Keratinocyte (primary cell): ENCODE measurements around the gene SLC1A5. TPM values are rescaled to one million over a fixed set of nuclear protein-coding genes. Genes with fewer than 3 reads are reported as not detected.
A peak's percentile ranks its signal among the peaks of the same experiment; 100 is the strongest.

Experiments used
- DNase-seq: peaks from one replicate; pipeline ENCODE4 v3.0.0-alpha.2; 2011; ENCODE audit warnings: low read depth, missing footprints, low spot score
- FAIRE-seq: peaks from 2 replicates; lab custom pipeline; 2011; peaks lifted over from hg19 to GRCh38; lab: Jason Lieb, UNC
- H2AFZ ChIP-seq: 2 replicates; pipeline ENCODE4 v1.6.0; 2012; ENCODE audit warnings: low read length, control low read depth, inconsistent platforms; ENCODE audit not compliant: control insufficient read depth
- H3K27ac ChIP-seq: 2 replicates; pipeline ENCODE4 v1.5.1; 2011; ENCODE audit warnings: low read length; ENCODE audit not compliant: control insufficient read depth, insufficient read depth
- H3K27me3 ChIP-seq: 3 replicates; pipeline ENCODE4 v1.6.0; 2011; ENCODE audit warnings: low read length; ENCODE audit not compliant: control insufficient read depth, insufficient read depth; ENCODE audit errors: extremely low read depth
- H3K36me3 ChIP-seq, 2 experiments: 2 replicates in 1 of 2; 3 replicates in 1 of 2; pipeline ENCODE4 v1.5.1; 2011; ENCODE audit warnings: low read length in 2 of 2, mild to moderate bottlenecking in 1 of 2; ENCODE audit not compliant: control insufficient read depth in 2 of 2, insufficient read depth in 2 of 2; ENCODE audit errors: extremely low read depth in 1 of 2
- H3K4me1 ChIP-seq: 3 replicates; pipeline ENCODE4 v1.5.1; 2011; ENCODE audit warnings: low read length; ENCODE audit not compliant: control insufficient read depth, insufficient read depth; ENCODE audit errors: extremely low read depth
- H3K4me2 ChIP-seq: 3 replicates; pipeline ENCODE4 v1.6.0; 2011; ENCODE audit warnings: low read depth, low read length; ENCODE audit not compliant: control insufficient read depth, insufficient read depth; ENCODE audit errors: extremely low read depth
- H3K4me3 ChIP-seq, 3 experiments: fragments of 200-600 bp in 1 of 3; sonication (generic) in 1 of 3; 2 replicates in 2 of 3; 3 replicates in 1 of 3; pipeline ENCODE4 v1.5.1; 2011 to 2016; ENCODE audit warnings: low read length in 3 of 3, mild to moderate bottlenecking in 3 of 3, control low read depth in 2 of 3, inconsistent platforms in 1 of 3, low read depth in 1 of 3, mixed read lengths in 1 of 3, mixed run types in 1 of 3, moderate library complexity in 1 of 3; ENCODE audit not compliant: control insufficient read depth in 2 of 3, insufficient read depth in 2 of 3; ENCODE audit errors: extremely low read depth in 1 of 3
- H3K79me2 ChIP-seq: 2 replicates; pipeline ENCODE4 v1.6.0; 2012; ENCODE audit warnings: low read length; ENCODE audit not compliant: control insufficient read depth, insufficient read depth
- H3K9ac ChIP-seq: 3 replicates; pipeline ENCODE4 v1.6.0; 2011; ENCODE audit warnings: low read length; ENCODE audit not compliant: control insufficient read depth, insufficient read depth; ENCODE audit errors: extremely low read depth
- H3K9me1 ChIP-seq: 3 replicates; pipeline ENCODE4 v1.6.0; 2011; ENCODE audit warnings: low read length; ENCODE audit not compliant: control insufficient read depth, insufficient read depth; ENCODE audit errors: extremely low read depth
- H3K9me3 ChIP-seq: 2 replicates; pipeline ENCODE4 v1.5.1; 2012; ENCODE audit warnings: low read depth, low read length; ENCODE audit not compliant: control insufficient read depth
- H4K20me1 ChIP-seq: 3 replicates; pipeline ENCODE4 v1.6.0; 2011; ENCODE audit warnings: low read length; ENCODE audit not compliant: control insufficient read depth, insufficient read depth; ENCODE audit errors: extremely low read depth
- CTCF ChIP-seq, 3 experiments: IDR thresholded peaks in 1 of 3; conservative IDR thresholded peaks in 1 of 3; optimal IDR thresholded peaks in 1 of 3; 2 replicates in 2 of 3; 3 replicates in 1 of 3; pipeline versions ENCODE3 to v1.5.1; 2011; ENCODE audit warnings: low read length in 3 of 3, mild to moderate bottlenecking in 3 of 3, moderate library complexity in 2 of 3, control low read depth in 1 of 3, inconsistent platforms in 1 of 3; ENCODE audit not compliant: insufficient read depth in 2 of 3; ENCODE audit errors: extremely low read depth in 1 of 3
- EZH2 ChIP-seq: IDR thresholded peaks from one replicate; pipeline ENCODE4 v1.6.1; 2012; ENCODE audit warnings: inconsistent platforms, mild to moderate bottlenecking, low read length, moderate library complexity
- dilution Hi-C: fragments of 300-500 bp; cut with MboI; formaldehyde crosslinking; loops from one replicate; pipeline ENCODE4 v1.7.0; 2020; ENCODE audit warnings: low sequenced_read_pairs; ENCODE audit not compliant: extremely low pct_ligation_motif_present
- polyA plus RNA-seq, 5 experiments: library from polyadenylated mRNA; depleted of rRNA in 3 of 5; stranded (reverse) in 3 of 5; stranded (forward) in 1 of 5; unstranded in 1 of 5; fragments of >200 nt; gene quantifications; 1 replicate in 1 of 5; 2 replicates in 3 of 5; 3 replicates in 1 of 5; pipeline versions ENCODE4 v1.2.1 to v1.2.3, GENCODE V29; 2011 to 2012; ENCODE audit warnings: missing spikeins in 2 of 5, low read depth in 1 of 5, low replicate concordance in 1 of 5

The SLC1A5 gene
- polyA plus RNA-seq, 1 donor (not counting 4 experiments of a cell fraction or from before 2014, with no cell fraction given) = 90.4 TPM

- Histone ChIP-seq H3K79me2 (peaks cover 70% of the 10 kb centered on the region), H3K9ac (peak overlapping the region; percentile 93), H3K9me1 (no peaks in the 10 kb centered on the region), H3K36me3 (peaks cover 12 to 43% of the 10 kb centered on the region in 2 experiments), H3K9me3 (no peaks in the 10 kb centered on the region), H3K4me2 (peak overlapping the region; percentile 87), H3K4me1 (peaks cover 25% of the 10 kb centered on the region), H2AFZ (no peak overlapping the region), H3K27ac (peak overlapping the region; percentile 95), H3K4me3 (peak overlapping the region; percentile 92 to 99 (median 92)), H4K20me1 (peaks cover 2% of the 10 kb centered on the region), H3K27me3 (no peaks in the 10 kb centered on the region)
- dilution Hi-C loops = no loop called here
- FAIRE-seq = no peak
- no peak for DNase-seq
- TF ChIP-seq CTCF (optimal IDR thresholded peaks at IDR 0.05 in 1 of 3, IDR thresholded peaks at IDR 0.05 in 1 of 3, conservative IDR thresholded peaks at IDR 0.05 in 1 of 3; ENCODE audit: extremely low read depth in 1 of 3, insufficient read depth in 2 of 3, low read length in 3 of 3) = no peak
- no peak for TF ChIP-seq EZH2
Measured at GRCh38 chr19:46785054-46785979, 3.1 kb downstream of the SLC1A5 start.

- Histone ChIP-seq H4K20me1 (peaks cover 2% of the 10 kb centered on the region), H3K4me1 (peaks cover 25% of the 10 kb centered on the region), H3K9me1 (no peaks in the 10 kb centered on the region), H3K27ac (peak overlapping the region; percentile 95), H2AFZ (no peak overlapping the region), H3K79me2 (peaks cover 76% of the 10 kb centered on the region), H3K9me3 (no peaks in the 10 kb centered on the region), H3K4me2 (peak overlapping the region; percentile 87), H3K4me3 (peak overlapping the region; percentile 92 to 99 (median 92)), H3K9ac (peak overlapping the region; percentile 93), H3K27me3 (no peaks in the 10 kb centered on the region), H3K36me3 (peaks cover 16 to 45% of the 10 kb centered on the region in 2 experiments)
- dilution Hi-C loops = no loop called here
- DNase-seq (peak; percentile 96), FAIRE-seq (peak; percentile 51)
- TF ChIP-seq CTCF (optimal IDR thresholded peaks at IDR 0.05 in 1 of 3, IDR thresholded peaks at IDR 0.05 in 1 of 3, conservative IDR thresholded peaks at IDR 0.05 in 1 of 3; ENCODE audit: extremely low read depth in 1 of 3, insufficient read depth in 2 of 3, low read length in 3 of 3) (peak; percentile 21 to 31 (median 22)), EZH2 (no peak)
Measured at GRCh38 chr19:46784262-46785053, 3.9 kb downstream of the SLC1A5 start.
